ENCODE results near the gene SLC25A31. TPM values are rescaled to one million over a fixed set of nuclear protein-coding genes. Genes with fewer than 3 reads are reported as not detected.

SLC25A31 gene
- polyA plus RNA-seq, 1 experiment: not detected

DNA sequence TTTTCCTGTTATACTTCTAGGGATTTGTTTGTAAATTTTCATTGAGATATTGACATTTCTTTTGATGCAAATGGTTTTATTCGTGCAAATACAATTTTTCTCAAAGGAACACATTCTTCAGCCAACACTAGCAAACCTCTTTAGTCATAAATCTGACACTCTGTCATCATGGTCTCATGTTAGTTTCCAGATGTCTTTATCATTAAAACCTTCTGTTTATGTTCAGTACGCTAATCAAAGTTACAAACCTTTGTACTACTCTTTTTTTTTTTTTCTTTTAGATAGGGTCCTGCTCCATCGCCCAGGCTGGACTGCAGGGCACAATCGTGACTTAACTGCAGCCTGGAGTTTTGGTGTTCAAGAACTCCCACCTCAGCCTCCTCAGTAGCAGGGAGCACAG is 7.1 kb downstream of the SLC25A31 start:
- POLR2A ChIA-PET: no interaction called here
- TF ChIP-seq, protein P1, sequence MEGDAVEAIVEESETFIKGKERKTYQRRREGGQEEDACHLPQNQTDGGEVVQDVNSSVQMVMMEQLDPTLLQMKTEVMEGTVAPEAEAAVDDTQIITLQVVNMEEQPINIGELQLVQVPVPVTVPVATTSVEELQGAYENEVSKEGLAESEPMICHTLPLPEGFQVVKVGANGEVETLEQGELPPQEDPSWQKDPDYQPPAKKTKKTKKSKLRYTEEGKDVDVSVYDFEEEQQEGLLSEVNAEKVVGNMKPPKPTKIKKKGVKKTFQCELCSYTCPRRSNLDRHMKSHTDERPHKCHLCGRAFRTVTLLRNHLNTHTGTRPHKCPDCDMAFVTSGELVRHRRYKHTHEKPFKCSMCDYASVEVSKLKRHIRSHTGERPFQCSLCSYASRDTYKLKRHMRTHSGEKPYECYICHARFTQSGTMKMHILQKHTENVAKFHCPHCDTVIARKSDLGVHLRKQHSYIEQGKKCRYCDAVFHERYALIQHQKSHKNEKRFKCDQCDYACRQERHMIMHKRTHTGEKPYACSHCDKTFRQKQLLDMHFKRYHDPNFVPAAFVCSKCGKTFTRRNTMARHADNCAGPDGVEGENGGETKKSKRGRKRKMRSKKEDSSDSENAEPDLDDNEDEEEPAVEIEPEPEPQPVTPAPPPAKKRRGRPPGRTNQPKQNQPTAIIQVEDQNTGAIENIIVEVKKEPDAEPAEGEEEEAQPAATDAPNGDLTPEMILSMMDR (IDR thresholded peaks at IDR 0.05; ENCODE audit: insufficient read depth, low read depth, low read length): no peak
- Histone ChIP-seq H3K4me3 (ENCODE audit: low read depth, low read length) (no peak overlapping the region), H3K27me3 (ENCODE audit: control insufficient read depth, insufficient read depth, low read length) (no peaks in the 10 kb centered on the region), H3K36me3 (ENCODE audit: control insufficient read depth, insufficient read depth, low read length) (no peaks in the 10 kb centered on the region)
- no peak for DNase-seq (ENCODE audit: low read depth)
- CTCF ChIA-PET: interaction anchor here (0.6 to 0.9 kb wide), 2 partner anchors 131 to 1465 kb away, joined by 3 read pairs; no protein-coding TSS in a partner anchor

DNA sequence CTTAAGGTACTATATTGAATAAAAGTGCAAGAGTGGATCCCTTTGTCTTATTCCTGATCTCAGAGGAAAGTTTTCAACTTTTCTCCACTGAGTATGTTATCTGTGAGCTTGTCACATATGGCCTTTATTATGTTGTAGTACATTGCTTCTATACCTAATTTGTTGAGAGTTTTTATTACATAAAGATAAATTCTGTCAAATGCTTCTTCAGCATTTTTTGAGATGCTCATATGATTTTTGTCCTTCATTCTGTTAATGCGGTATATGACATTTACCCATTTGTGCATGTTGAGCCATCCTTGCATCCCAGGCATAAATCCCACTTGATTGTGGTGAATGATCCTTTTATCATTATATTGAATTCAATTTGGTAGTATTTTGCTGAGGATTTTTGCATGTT is 11.0 kb downstream of the SLC25A31 start:
- DNase-seq (ENCODE audit: low read depth): no peak
- Histone ChIP-seq H3K4me3 (ENCODE audit: low read depth, low read length) (no peak overlapping the region), H3K27me3 (ENCODE audit: control insufficient read depth, insufficient read depth, low read length) (no peaks in the 10 kb centered on the region; the same call in 1 of the 2 replicates), H3K36me3 (ENCODE audit: control insufficient read depth, insufficient read depth, low read length) (no peaks in the 10 kb centered on the region)
- POLR2A ChIA-PET: no interaction called here
- TF ChIP-seq, protein P1 (IDR thresholded peaks at IDR 0.05; ENCODE audit: insufficient read depth, low read depth, low read length): no peak
- CTCF ChIA-PET: interaction anchor here (1.0 to 2.3 kb wide), 2 partner anchors 9 to 14 kb away, joined by 3 to 8 read pairs; no protein-coding TSS in a partner anchor

DNA sequence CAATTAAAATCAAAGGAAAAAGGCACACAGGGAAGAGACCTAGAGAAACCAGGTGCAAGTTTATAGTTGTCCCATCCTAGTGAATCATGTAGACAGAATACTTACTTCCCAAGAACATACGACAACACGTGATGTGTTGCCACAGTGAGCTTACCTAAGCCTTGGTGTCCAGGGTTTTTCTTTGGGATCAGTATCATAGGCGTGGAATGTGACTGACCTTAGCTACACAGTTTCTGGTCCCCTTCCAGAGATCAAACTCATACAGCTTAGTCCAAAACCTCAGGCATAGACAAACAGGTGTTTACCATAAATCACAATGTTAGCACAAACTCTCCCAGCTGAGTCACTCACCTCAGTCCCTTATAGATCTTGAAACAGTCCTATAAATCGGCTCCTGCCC is 17.7 kb downstream of the SLC25A31 start:
- TF ChIP-seq, protein P1 (IDR thresholded peaks at IDR 0.05; ENCODE audit: insufficient read depth, low read depth, low read length): no peak
- no peaks in the 10 kb centered on the region; the same call in none of the 2 replicates for H3K27me3 ChIP-seq (ENCODE audit: control insufficient read depth, insufficient read depth, low read length)
- CTCF ChIA-PET: interaction anchor here (1.3 to 3.6 kb wide), 2 partner anchors 15 to 144 kb away, joined by 3 to 16 read pairs; no protein-coding TSS in a partner anchor
- POLR2A ChIA-PET: no interaction called here
- DNase-seq (ENCODE audit: low read depth): no peak
- H3K36me3 ChIP-seq (ENCODE audit: control insufficient read depth, insufficient read depth, low read length): no peaks in the 10 kb centered on the region
- no peak overlapping the region for H3K4me3 ChIP-seq (ENCODE audit: low read depth, low read length)

DNA sequence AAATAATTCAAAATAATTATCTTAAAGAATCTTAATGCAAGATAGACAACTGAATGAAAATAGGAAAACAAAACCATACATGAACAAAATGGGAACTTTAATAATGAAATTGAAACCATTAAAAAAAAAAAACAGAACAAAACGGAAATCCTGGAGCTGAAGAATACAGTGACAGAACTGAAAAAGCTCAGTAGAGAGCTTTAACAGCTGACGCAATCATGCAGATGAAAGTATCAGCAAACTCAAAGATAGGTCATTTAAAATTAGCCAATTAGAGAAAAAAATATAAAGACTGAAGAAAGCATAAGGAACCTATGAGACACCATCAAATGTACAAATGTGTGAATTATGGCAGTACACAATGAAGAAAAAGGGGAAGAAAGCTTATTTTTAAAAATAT is 18.8 kb downstream of the SLC25A31 start:
- Histone ChIP-seq H3K4me3 (ENCODE audit: low read depth, low read length) (no peak overlapping the region), H3K36me3 (ENCODE audit: control insufficient read depth, insufficient read depth, low read length) (no peaks in the 10 kb centered on the region), H3K27me3 (ENCODE audit: control insufficient read depth, insufficient read depth, low read length) (no peaks in the 10 kb centered on the region; the same call in none of the 2 replicates)
- TF ChIP-seq, protein P1 (IDR thresholded peaks at IDR 0.05; ENCODE audit: insufficient read depth, low read depth, low read length): no peak
- ChIA-PET CTCF (interaction anchor here (1.3 kb wide), 1 partner anchor 145 kb away, joined by 3 read pairs; no protein-coding TSS in a partner anchor), POLR2A (interaction anchor here (0.6 kb wide), 1 partner anchor 53 kb away, joined by 3 read pairs; no protein-coding TSS in a partner anchor)
- DNase-seq (ENCODE audit: low read depth): no peak

DNA sequence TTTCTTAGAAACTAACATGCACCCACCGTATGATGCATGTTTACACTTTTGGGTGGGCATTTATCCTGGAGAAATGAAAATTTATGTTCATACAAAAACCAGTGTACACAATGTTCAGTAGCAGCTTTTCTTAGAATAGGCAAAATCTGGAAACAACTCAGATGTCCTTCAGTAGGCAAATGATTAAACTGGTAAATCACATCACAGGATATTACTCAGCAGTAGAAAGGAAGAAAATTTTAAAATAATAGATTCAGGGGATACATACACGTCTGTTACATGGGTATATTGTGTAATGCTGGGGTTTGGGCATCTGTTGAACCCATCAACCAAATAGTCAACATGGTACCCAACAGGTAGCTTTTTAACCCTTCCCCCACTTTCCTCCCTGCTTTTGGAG is 26.7 kb downstream of the SLC25A31 start:
- TF ChIP-seq, protein P1 (IDR thresholded peaks at IDR 0.05; ENCODE audit: insufficient read depth, low read depth, low read length): no peak
- DNase-seq (ENCODE audit: low read depth): no peak
- no peak overlapping the region for H3K4me3 ChIP-seq (ENCODE audit: low read depth, low read length)
- H3K36me3 ChIP-seq (ENCODE audit: control insufficient read depth, insufficient read depth, low read length): no peaks in the 10 kb centered on the region
- CTCF ChIA-PET: interaction anchor here (1.1 kb wide), 1 partner anchor 25 kb away, joined by 5 read pairs; the partner anchor contains the start of gene HSPA4L
- H3K27me3 ChIP-seq (ENCODE audit: control insufficient read depth, insufficient read depth, low read length): peaks cover 1% of the 10 kb centered on the region; the same call in 1 of the 2 replicates
- POLR2A ChIA-PET: no interaction called here
